ENCODE measurements around the gene GNG2.

GNG2 gene

GRCh38 chr14:51850651-51851050 lies 9.8 kb upstream of the GNG2 start:
- TF ChIP-seq CTCF (IDR thresholded peaks at IDR 0.05; ENCODE audit: borderline replicate concordance, insufficient read depth, low read depth, low read length): no peak
- no peak overlapping the region for H3K4me3 ChIP-seq (ENCODE audit: low read depth, low read length)

- no peak overlapping the region for H3K4me3 ChIP-seq (ENCODE audit: low read depth, low read length)
- no peak for TF ChIP-seq CTCF (IDR thresholded peaks at IDR 0.05; ENCODE audit: borderline replicate concordance, insufficient read depth, low read depth, low read length)
Observed at GRCh38 chr14:51852541-51852940, 7.9 kb upstream of the GNG2 start.

DNA sequence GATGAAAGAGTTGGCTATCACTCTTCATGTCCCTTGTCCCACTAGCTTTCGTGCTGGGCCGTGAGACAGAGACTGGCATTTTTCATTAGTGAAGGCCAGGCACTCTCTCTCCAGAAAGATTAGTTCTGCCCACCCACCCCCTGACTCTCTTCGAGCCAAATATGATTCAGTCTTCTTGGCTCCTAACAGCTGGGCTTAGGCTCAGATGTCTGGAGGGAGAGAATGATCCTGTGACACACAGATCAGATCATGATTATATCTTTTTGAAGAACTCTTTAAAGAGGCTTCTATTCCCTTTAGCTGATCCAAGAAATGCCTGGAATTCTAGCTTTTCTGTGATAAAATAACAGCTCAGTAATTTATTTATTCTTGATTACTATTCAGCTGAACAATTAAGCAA lies 5.2 kb upstream of the GNG2 start:
- no peak overlapping the region for H3K4me3 ChIP-seq (ENCODE audit: low read depth, low read length)
- no peak for TF ChIP-seq CTCF (IDR thresholded peaks at IDR 0.05; ENCODE audit: borderline replicate concordance, insufficient read depth, low read depth, low read length)

GRCh38 chr14:51856792-51857296 lies 3.6 kb upstream of the GNG2 start:
- TF ChIP-seq CTCF (IDR thresholded peaks at IDR 0.05; ENCODE audit: borderline replicate concordance, insufficient read depth, low read depth, low read length): no peak
- H3K4me3 ChIP-seq (ENCODE audit: low read depth, low read length): no peak overlapping the region

GRCh38 chr14:51859131-51859530 lies 1.3 kb upstream of the GNG2 start:
- H3K4me3 ChIP-seq (ENCODE audit: low read depth, low read length): no peak overlapping the region
- no peak for TF ChIP-seq CTCF (IDR thresholded peaks at IDR 0.05; ENCODE audit: borderline replicate concordance, insufficient read depth, low read depth, low read length)

GRCh38 chr14:51860825-51861499 lies 550 bp downstream of the GNG2 start:
- no peak for TF ChIP-seq CTCF (IDR thresholded peaks at IDR 0.05; ENCODE audit: borderline replicate concordance, insufficient read depth, low read depth, low read length)
- peak overlapping the region; percentile 71 for H3K4me3 ChIP-seq (ENCODE audit: low read depth, low read length)

- H3K4me3 ChIP-seq (ENCODE audit: low read depth, low read length): peak overlapping the region; percentile 71
- TF ChIP-seq CTCF (IDR thresholded peaks at IDR 0.05; ENCODE audit: borderline replicate concordance, insufficient read depth, low read depth, low read length): no peak
Observed at GRCh38 chr14:51862176-51862796, 1.9 kb downstream of the GNG2 start.

All from GM12875 (cell line).